ENCODE results near the gene TMPRSS9.
"Not testable (repeated sequence)": the region's sequence is repeated elsewhere in the genome, so short reads cannot be mapped to it uniquely, and the experiment has no call there.

TMPRSS9 gene

GRCh38 chr19:2468596-2468995 is 108.5 kb downstream of the TMPRSS9 start:
- DNase-seq = no peak

GRCh38 chr19:2469102-2469914 is 109.2 kb downstream of the TMPRSS9 start:
- DNase-seq = no peak

GRCh38 chr19:2469915-2470200 is 109.8 kb downstream of the TMPRSS9 start:
- DNase-seq = not testable (repeated sequence)

- DNase-seq = peak; percentile 90
Observed at GRCh38 chr19:2474232-2475017, 114.4 kb downstream of the TMPRSS9 start.

GRCh38 chr19:2475018-2475701 is 115.1 kb downstream of the TMPRSS9 start:
- DNase-seq = peak; percentile 70

Data from left hindlimb (tissue), 1 donor.